H9 (cell line): ENCODE results near the gene YIPF5. TPM values are rescaled to one million over a fixed set of nuclear protein-coding genes. Genes with fewer than 3 reads are reported as not detected.

ENCODE experiments used
- DNase-seq: peaks from one replicate; pipeline ENCODE4 v3.0.0-alpha.2; 2017
- H2AFZ ChIP-seq: one replicate; pipeline ENCODE4 v1.6.1; 2013; ENCODE audit warnings: mild to moderate bottlenecking, low read length, control low read depth, moderate library complexity
- H2AK5ac ChIP-seq: 2 replicates; pipeline ENCODE4 v1.6.1; 2013; ENCODE audit warnings: low read length, control low read depth, mixed read lengths; ENCODE audit not compliant: insufficient read length
- H2BK120ac ChIP-seq: one replicate; pipeline ENCODE4 v1.6.1; 2013; ENCODE audit warnings: low read depth, mild to moderate bottlenecking, low read length, control low read depth, inconsistent platforms; ENCODE audit not compliant: poor library complexity, severe bottlenecking
- H2BK12ac ChIP-seq: 2 replicates; pipeline ENCODE4 v1.6.1; 2013; ENCODE audit warnings: low read length, control low read depth, mixed read lengths, low read depth; ENCODE audit not compliant: insufficient read length
- H2BK15ac ChIP-seq: 2 replicates; pipeline ENCODE4 v1.6.1; 2013; ENCODE audit warnings: low read depth, low read length, control low read depth
- H2BK20ac ChIP-seq: one replicate; pipeline ENCODE4 v1.6.1; 2013; ENCODE audit warnings: low read depth, mild to moderate bottlenecking, low read length, control low read depth, inconsistent platforms; ENCODE audit not compliant: poor library complexity, severe bottlenecking
- H2BK5ac ChIP-seq: 2 replicates; pipeline ENCODE4 v1.6.1; 2013; ENCODE audit warnings: low read length, control low read depth, mixed read lengths; ENCODE audit not compliant: insufficient read length
- H3K14ac ChIP-seq: 2 replicates; pipeline ENCODE4 v1.6.1; 2013; ENCODE audit warnings: low read length, control low read depth; ENCODE audit not compliant: insufficient read depth
- H3K18ac ChIP-seq: 2 replicates; pipeline ENCODE4 v1.6.1; 2013; ENCODE audit warnings: low read depth, mild to moderate bottlenecking, mixed read lengths, low read length, control low read depth; ENCODE audit not compliant: insufficient read length
- H3K23ac ChIP-seq: 2 replicates; pipeline ENCODE4 v1.6.1; 2013; ENCODE audit warnings: low read length, control low read depth, mixed read lengths, low read depth; ENCODE audit not compliant: insufficient read length
- H3K23me2 ChIP-seq: 2 replicates; pipeline ENCODE4 v1.6.1; 2013; ENCODE audit warnings: low read depth, mild to moderate bottlenecking, mixed read lengths, low read length, control low read depth; ENCODE audit not compliant: insufficient read length, poor library complexity, severe bottlenecking
- H3K27ac ChIP-seq: 2 replicates; pipeline ENCODE4 v1.5.1; 2013; ENCODE audit warnings: low read length, control low read depth, mixed read lengths, low read depth; ENCODE audit not compliant: insufficient read length
- H3K27me3 ChIP-seq: 2 replicates; pipeline ENCODE4 v1.6.1; 2013; ENCODE audit warnings: low read length, control low read depth, inconsistent platforms; ENCODE audit not compliant: insufficient read depth
- H3K4ac ChIP-seq: 2 replicates; pipeline ENCODE4 v1.6.1; 2013; ENCODE audit warnings: low read depth, mild to moderate bottlenecking, control low read depth, inconsistent platforms, low read length, moderate library complexity
- H3K4me1 ChIP-seq: 2 replicates; pipeline ENCODE4 v1.6.1; 2013; ENCODE audit warnings: low read length, control low read depth, inconsistent platforms; ENCODE audit not compliant: insufficient read depth
- H3K4me2 ChIP-seq: 2 replicates; pipeline ENCODE4 v1.6.1; 2013; ENCODE audit warnings: low read length, control low read depth, mixed read lengths; ENCODE audit not compliant: insufficient read length, insufficient read depth
- H3K56ac ChIP-seq: 2 replicates; pipeline ENCODE4 v1.6.1; 2013; ENCODE audit warnings: low read depth, mild to moderate bottlenecking, mixed read lengths, low read length, control low read depth; ENCODE audit not compliant: insufficient read length
- H3K79me1 ChIP-seq: 2 replicates; pipeline ENCODE4 v1.6.1; 2013; ENCODE audit warnings: low read depth, mild to moderate bottlenecking, moderate library complexity, low read length, control low read depth, inconsistent platforms; ENCODE audit not compliant: insufficient read depth, poor library complexity, severe bottlenecking
- H3K79me2 ChIP-seq: 2 replicates; pipeline ENCODE4 v1.6.1; 2013; ENCODE audit warnings: low read length, control low read depth, inconsistent platforms; ENCODE audit not compliant: insufficient read depth
- H3K9ac ChIP-seq: 2 replicates; pipeline ENCODE4 v1.6.1; 2013; ENCODE audit warnings: low read length, control low read depth, mixed read lengths; ENCODE audit not compliant: insufficient read length; ENCODE audit errors: extremely low read depth
- H3K9me3 ChIP-seq: one replicate; pipeline ENCODE4 v1.6.1; 2013; ENCODE audit warnings: low read depth, low read length, inconsistent platforms; ENCODE audit not compliant: control insufficient read depth
- H3T11ph ChIP-seq: one replicate; pipeline ENCODE4 v1.6.1; 2013; ENCODE audit warnings: mild to moderate bottlenecking, low read length, control low read depth, inconsistent platforms
- H4K20me1 ChIP-seq: one replicate; pipeline ENCODE4 v1.6.1; 2013; ENCODE audit not compliant: control insufficient read depth, insufficient read length, insufficient read depth
- H4K5ac ChIP-seq: 2 replicates; pipeline ENCODE4 v1.6.1; 2013; ENCODE audit warnings: low read depth, mild to moderate bottlenecking, mixed read lengths, low read length, control low read depth; ENCODE audit not compliant: insufficient read length
- H4K8ac ChIP-seq: replicated peaks from 2 replicates; pipeline ENCODE4 v1.6.1; 2013; ENCODE audit warnings: low read length, control low read depth, mixed read lengths, low read depth; ENCODE audit not compliant: insufficient read length
- H4K91ac ChIP-seq: 2 replicates; pipeline ENCODE4 v1.6.1; 2013; ENCODE audit warnings: low read depth, mild to moderate bottlenecking, moderate library complexity, mixed read lengths, low read length, control low read depth; ENCODE audit not compliant: insufficient read length
- H3K27ac Mint-ChIP-seq, 3 experiments: 2 replicates in 2 of 3; 3 replicates in 1 of 3; pipeline ENCODE4 v1.8.0; 2020 to 2021; ENCODE audit warnings: mixed read lengths in 3 of 3, mild to moderate bottlenecking in 1 of 3, moderate library complexity in 1 of 3
- H3K27me3 Mint-ChIP-seq: 2 replicates; pipeline ENCODE4 v1.8.0; 2021; ENCODE audit warnings: low read depth, mild to moderate bottlenecking, moderate library complexity, mixed read lengths
- H3K36me3 Mint-ChIP-seq, 3 experiments: 2 replicates in 2 of 3; 3 replicates in 1 of 3; pipeline ENCODE4 v1.8.0; 2020 to 2021; ENCODE audit warnings: low read depth in 3 of 3, mixed read lengths in 3 of 3; ENCODE audit not compliant: insufficient read depth in 1 of 3
- H3K4me1 Mint-ChIP-seq, 2 experiments: 2 replicates each; pipeline ENCODE4 v1.8.0; 2020; ENCODE audit warnings: mixed read lengths in 2 of 2
- H3K4me3 Mint-ChIP-seq, 2 experiments: 2 replicates in 1 of 2; 3 replicates in 1 of 2; pipeline ENCODE4 v1.8.0; 2020 to 2021; ENCODE audit warnings: mild to moderate bottlenecking in 2 of 2, mixed read lengths in 2 of 2, moderate library complexity in 1 of 2
- H3K9me3 Mint-ChIP-seq, 2 experiments: 2 replicates in 1 of 2; 3 replicates in 1 of 2; pipeline ENCODE4 v1.8.0; 2020; ENCODE audit warnings: mild to moderate bottlenecking in 2 of 2, mixed read lengths in 2 of 2, moderate library complexity in 1 of 2
- WGBS: extraction: QIAGEN DNeasy Blood & Tissue Kit; methylation state at CpG from one replicate; pipeline ENCODE4 v1.1.7; 2013; ENCODE audit warnings: missing lambda C conversion rate, low lambda C conversion rate, mixed read lengths; ENCODE audit not compliant: insufficient read length; ENCODE audit errors: extremely low coverage; 5-methylcytosine and 5-hydroxymethylcytosine counted together
- total RNA-seq: library from RNA; stranded (reverse); gene quantifications from 2 replicates; pipeline ENCODE4 v1.2.1, GENCODE V29; 2021
- TF ChIP-seq, protein P1 (sequence below): fragments of 200-600 bp; sonication (generic); conservative IDR thresholded peaks from 3 replicates; pipeline ENCODE4 v1.8.0; 2021; ENCODE audit warnings: antibody characterized with exemption, mild to moderate bottlenecking

The YIPF5 gene
- total RNA-seq, 1 experiment from 2014 or later = 44.6 TPM

DNA sequence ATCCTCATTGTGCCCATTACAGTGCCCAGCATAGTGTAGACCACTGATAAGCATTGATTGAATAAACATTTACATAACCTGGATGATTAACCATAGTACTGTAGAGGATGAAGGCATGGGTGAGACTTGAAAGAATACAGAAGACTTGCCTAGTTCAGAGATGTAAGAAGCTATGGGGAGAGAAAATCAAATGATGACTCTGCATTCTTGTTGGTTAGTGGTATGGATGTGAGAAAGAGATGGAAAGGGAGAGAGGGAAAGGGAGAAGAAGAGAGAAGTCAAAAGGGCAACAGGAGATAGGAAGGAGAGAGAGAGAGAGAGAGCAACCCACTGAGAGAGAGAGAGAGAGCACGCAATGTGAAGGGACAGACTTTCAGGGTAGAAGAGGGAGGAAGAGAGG, 26.8 kb downstream of the YIPF5 start:
- no peak overlapping the region for H3K4me2 ChIP-seq
- no peak overlapping the region for H3K23ac ChIP-seq
- H3K4me1 ChIP-seq = no peaks in the 10 kb centered on the region
- no peak for DNase-seq
- TF ChIP-seq, protein P1, sequence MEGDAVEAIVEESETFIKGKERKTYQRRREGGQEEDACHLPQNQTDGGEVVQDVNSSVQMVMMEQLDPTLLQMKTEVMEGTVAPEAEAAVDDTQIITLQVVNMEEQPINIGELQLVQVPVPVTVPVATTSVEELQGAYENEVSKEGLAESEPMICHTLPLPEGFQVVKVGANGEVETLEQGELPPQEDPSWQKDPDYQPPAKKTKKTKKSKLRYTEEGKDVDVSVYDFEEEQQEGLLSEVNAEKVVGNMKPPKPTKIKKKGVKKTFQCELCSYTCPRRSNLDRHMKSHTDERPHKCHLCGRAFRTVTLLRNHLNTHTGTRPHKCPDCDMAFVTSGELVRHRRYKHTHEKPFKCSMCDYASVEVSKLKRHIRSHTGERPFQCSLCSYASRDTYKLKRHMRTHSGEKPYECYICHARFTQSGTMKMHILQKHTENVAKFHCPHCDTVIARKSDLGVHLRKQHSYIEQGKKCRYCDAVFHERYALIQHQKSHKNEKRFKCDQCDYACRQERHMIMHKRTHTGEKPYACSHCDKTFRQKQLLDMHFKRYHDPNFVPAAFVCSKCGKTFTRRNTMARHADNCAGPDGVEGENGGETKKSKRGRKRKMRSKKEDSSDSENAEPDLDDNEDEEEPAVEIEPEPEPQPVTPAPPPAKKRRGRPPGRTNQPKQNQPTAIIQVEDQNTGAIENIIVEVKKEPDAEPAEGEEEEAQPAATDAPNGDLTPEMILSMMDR = no peak
- no peak overlapping the region for H3K14ac ChIP-seq
- H3K4me3 Mint-ChIP-seq = no peak overlapping the region
- no peak overlapping the region for H3K56ac ChIP-seq
- H3K27me3 ChIP-seq = no peaks in the 10 kb centered on the region
- H2BK5ac ChIP-seq = no peak overlapping the region
- H3K18ac ChIP-seq = no peak overlapping the region
- no peak overlapping the region for H2BK20ac ChIP-seq
- no peak overlapping the region for H3K27ac Mint-ChIP-seq
- no peak overlapping the region for H2AK5ac ChIP-seq
- H4K8ac ChIP-seq = no peak overlapping the region
- H3K23me2 ChIP-seq = no peaks in the 10 kb centered on the region
- no peak overlapping the region for H3K9ac ChIP-seq
- no peaks in the 10 kb centered on the region for H3K79me1 ChIP-seq
- H3K27me3 Mint-ChIP-seq = no peaks in the 10 kb centered on the region
- H3K4ac ChIP-seq = no peak overlapping the region
- H3K36me3 Mint-ChIP-seq = no peaks in the 10 kb centered on the region
- no peak overlapping the region for H2BK15ac ChIP-seq
- WGBS = no CpG with 5 or more reads among the region's 1 CpG
- H3K9me3 Mint-ChIP-seq = no peaks in the 10 kb centered on the region
- H2BK120ac ChIP-seq = no peak overlapping the region
- H3K79me2 ChIP-seq = no peaks in the 10 kb centered on the region
- H2AFZ ChIP-seq = no peak overlapping the region
- peaks cover 9 to 13% of the 10 kb centered on the region in 2 experiments for H3K4me1 Mint-ChIP-seq
- no peaks in the 10 kb centered on the region for H3K9me3 ChIP-seq
- no peak overlapping the region for H4K91ac ChIP-seq
- no peaks in the 10 kb centered on the region for H4K20me1 ChIP-seq
- H2BK12ac ChIP-seq = no peak overlapping the region
- no peak overlapping the region for H3K27ac ChIP-seq
- H3T11ph ChIP-seq = no peak overlapping the region
- no peak overlapping the region for H4K5ac ChIP-seq
